SU-DHL-6 (cell line): Measurements from ENCODE around the gene CHEK2.
"Not testable (repeated sequence)": the region's sequence is repeated elsewhere in the genome, so short reads cannot be mapped to it uniquely, and the experiment has no call there.

Experiments
- EZH2phosphoT487 ChIP-seq: fragments of 200-600 bp; sonication (generic), shearing (Covaris generic); conservative IDR thresholded peaks from 2 replicates; pipeline ENCODE4 v1.6.1; 2018; ENCODE audit warnings: mild to moderate bottlenecking, antibody characterized with exemption, low read length, moderate library complexity, mixed read lengths
- TF ChIP-seq, protein P1 (sequence below): fragments of 200-600 bp; sonication (generic); IDR thresholded peaks from one replicate; pipeline ENCODE4 v1.5.1; 2017; ENCODE audit warnings: antibody characterized with exemption, mild to moderate bottlenecking, low read length, moderate library complexity; ENCODE audit not compliant: insufficient read depth, poor library complexity, severe bottlenecking

DNA sequence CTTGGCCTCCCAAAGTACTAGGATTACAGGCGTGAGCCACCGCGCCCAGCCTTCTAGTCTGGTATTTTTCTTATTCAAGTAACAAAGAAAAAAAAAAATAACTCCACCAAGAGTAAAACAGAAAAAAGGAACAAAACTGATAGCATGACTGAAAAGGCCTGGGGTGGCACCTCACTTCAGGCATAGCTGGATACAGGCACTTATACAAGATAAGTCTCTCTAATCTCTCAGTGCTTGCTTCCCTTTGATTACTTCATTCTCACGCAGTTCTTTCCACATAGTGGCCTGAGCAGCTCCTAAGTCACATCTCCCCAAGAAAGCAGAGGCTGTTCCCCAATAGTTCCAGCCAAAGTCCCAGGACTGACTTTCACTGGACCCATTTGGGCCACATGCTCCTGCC is 58.7 kb downstream of the CHEK2 start:
- TF ChIP-seq, protein P1, sequence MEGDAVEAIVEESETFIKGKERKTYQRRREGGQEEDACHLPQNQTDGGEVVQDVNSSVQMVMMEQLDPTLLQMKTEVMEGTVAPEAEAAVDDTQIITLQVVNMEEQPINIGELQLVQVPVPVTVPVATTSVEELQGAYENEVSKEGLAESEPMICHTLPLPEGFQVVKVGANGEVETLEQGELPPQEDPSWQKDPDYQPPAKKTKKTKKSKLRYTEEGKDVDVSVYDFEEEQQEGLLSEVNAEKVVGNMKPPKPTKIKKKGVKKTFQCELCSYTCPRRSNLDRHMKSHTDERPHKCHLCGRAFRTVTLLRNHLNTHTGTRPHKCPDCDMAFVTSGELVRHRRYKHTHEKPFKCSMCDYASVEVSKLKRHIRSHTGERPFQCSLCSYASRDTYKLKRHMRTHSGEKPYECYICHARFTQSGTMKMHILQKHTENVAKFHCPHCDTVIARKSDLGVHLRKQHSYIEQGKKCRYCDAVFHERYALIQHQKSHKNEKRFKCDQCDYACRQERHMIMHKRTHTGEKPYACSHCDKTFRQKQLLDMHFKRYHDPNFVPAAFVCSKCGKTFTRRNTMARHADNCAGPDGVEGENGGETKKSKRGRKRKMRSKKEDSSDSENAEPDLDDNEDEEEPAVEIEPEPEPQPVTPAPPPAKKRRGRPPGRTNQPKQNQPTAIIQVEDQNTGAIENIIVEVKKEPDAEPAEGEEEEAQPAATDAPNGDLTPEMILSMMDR: not testable (repeated sequence)
- not testable (repeated sequence) for TF ChIP-seq EZH2phosphoT487
